Panc1 (cell line): ENCODE results near the gene TRPM4. TPM values are rescaled to one million over a fixed set of nuclear protein-coding genes. Genes with fewer than 3 reads are reported as not detected.

Experiments
- ATAC-seq: fragments of 200-7000 bp; cut with Tn5 transposase; 2 replicates; pipeline ENCODE4 v1.9.1; 2020; ENCODE audit warnings: mild to moderate bottlenecking, moderate library complexity
- BruUV-seq: library from RNA; stranded (reverse); fragments of 400-500 nt; replicated peaks from 2 replicates; lab custom pipeline; 2021; lab: Mats Ljungman, UMichigan
- CTCF ChIA-PET: fragments of 300-600 bp; sonication (Branson Sonifier 250); formaldehyde crosslinking; loops from one replicate; lab custom pipeline; 2022; ENCODE audit warnings: antibody characterized with exemption; lab: Charles Lee
- POLR2A ChIA-PET: fragments of 300-600 bp; sonication (Branson Sonifier 250); formaldehyde crosslinking; loops from one replicate; lab custom pipeline; 2022; ENCODE audit warnings: antibody characterized with exemption; lab: Charles Lee
- DNase-seq: peaks from one replicate; pipeline ENCODE4 v3.0.0-alpha.2; 2010; ENCODE audit warnings: low read depth, low spot score
- H3K27ac ChIP-seq: 2 replicates; pipeline ENCODE4 v1.5.1; 2011; ENCODE audit warnings: mild to moderate bottlenecking, low read length, inconsistent platforms
- H3K27me3 ChIP-seq: fragments of 200-500 bp; sonication (Bioruptor generic); 2 replicates; pipeline ENCODE4 v1.6.0; 2014; ENCODE audit warnings: low read length, inconsistent platforms; ENCODE audit not compliant: control insufficient read depth, insufficient read depth
- H3K36me3 ChIP-seq: fragments of 200-500 bp; sonication (Bioruptor generic); 2 replicates; pipeline ENCODE4 v1.5.1; 2014; ENCODE audit warnings: inconsistent platforms, mild to moderate bottlenecking, low read length, moderate library complexity; ENCODE audit not compliant: control insufficient read depth, insufficient read depth
- H3K4me1 ChIP-seq: 2 replicates; pipeline ENCODE4 v1.5.1; 2011; ENCODE audit warnings: inconsistent platforms, mild to moderate bottlenecking, low read length, moderate library complexity; ENCODE audit not compliant: control insufficient read depth, insufficient read depth
- H3K4me3 ChIP-seq, 2 experiments: 2 replicates each; pipeline ENCODE4 v1.5.1; 2011 to 2012; ENCODE audit warnings: low read depth in 2 of 2, low read length in 2 of 2, mild to moderate bottlenecking in 2 of 2, inconsistent platforms in 1 of 2, moderate library complexity in 1 of 2
- H3K9me3 ChIP-seq: fragments of 200-500 bp; sonication (Bioruptor generic); 2 replicates; pipeline ENCODE4 v1.5.1; 2014; ENCODE audit warnings: low read depth, mild to moderate bottlenecking, inconsistent platforms, low read length, moderate library complexity; ENCODE audit not compliant: control insufficient read depth, insufficient read depth
- POLR2AphosphoS5 ChIP-seq: IDR thresholded peaks from 2 replicates; pipeline ENCODE4 v1.6.1; 2012; ENCODE audit warnings: mild to moderate bottlenecking, low read depth, low read length, moderate library complexity
- SIN3A ChIP-seq: IDR thresholded peaks from 2 replicates; pipeline ENCODE4 v1.6.1; 2012; ENCODE audit warnings: low read depth, mild to moderate bottlenecking, low read length, moderate library complexity, borderline replicate concordance; ENCODE audit not compliant: insufficient read depth
- TCF7L2 ChIP-seq: IDR thresholded peaks from 2 replicates; pipeline ENCODE4 v1.6.1; 2011; ENCODE audit warnings: mild to moderate bottlenecking, low read depth, low read length, inconsistent platforms
- in situ Hi-C: cut with HindIII; loops from 2 replicates; pipeline ENCODE4 v1.10.0; 2016; ENCODE audit warnings: low sequenced_read_pairs, low pct_unique_long_range_greater_than_20kb
- intact Hi-C: fragments of 100-400 bp; cut with micrococcal nuclease; formaldehyde crosslinking; loops from one replicate; pipeline ENCODE4 v1.10.0; 2022; ENCODE audit not compliant: unreplicated experiment
- total RNA-seq: library from RNA; stranded (reverse); gene quantifications from one replicate; pipeline ENCODE4 v1.2.1, GENCODE V29; 2021; ENCODE audit not compliant: unreplicated experiment
- TF ChIP-seq, protein P1 (sequence below), 2 experiments: IDR thresholded peaks; 2 replicates each; pipeline ENCODE4 v1.6.1; 2011 to 2012; ENCODE audit warnings: low read depth in 2 of 2, control low read depth in 1 of 2, low read length in 1 of 2, mild to moderate bottlenecking in 1 of 2, moderate library complexity in 1 of 2; ENCODE audit not compliant: insufficient read depth in 1 of 2
- TF ChIP-seq, protein P2 (sequence below): fragments of 450-650 bp; IDR thresholded peaks from 2 replicates; pipeline ENCODE4 v1.5.1; 2017; ENCODE audit warnings: mild to moderate bottlenecking

The TRPM4 gene
- total RNA-seq, 1 experiment from 2014 or later, result 19.4 TPM

DNA sequence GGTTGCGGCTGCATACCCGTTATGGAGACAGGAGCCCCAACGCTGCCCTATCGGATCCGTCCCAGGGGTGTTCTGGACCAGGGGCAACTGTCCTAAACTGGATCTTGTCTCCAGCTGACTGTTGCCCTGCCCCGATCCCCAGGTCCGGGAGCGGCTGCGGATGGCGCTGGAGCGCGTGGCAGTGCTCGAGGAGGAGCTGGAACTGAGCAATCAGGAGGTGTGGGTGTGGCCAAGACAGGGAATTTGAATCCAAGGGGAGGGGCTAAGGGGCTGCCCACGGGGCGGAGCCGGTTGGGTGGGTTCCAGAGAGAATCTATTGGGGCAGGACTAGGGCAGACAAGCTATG is 28.4 kb upstream of the TRPM4 start:
- Histone ChIP-seq H3K36me3 (no peaks in the 10 kb centered on the region), H3K27me3 (no peaks in the 10 kb centered on the region), H3K9me3 (no peaks in the 10 kb centered on the region), H3K27ac (no peak overlapping the region), H3K4me3 (peak overlapping the region; percentile 39 to 67; a peak in 3 of 4 replicates), H3K4me1 (0 out of 2 replicates have a peak, but pooled peaks cover 3% of the 10 kb centered on the region)
- in situ Hi-C loops, result no loop called here
- ChIA-PET CTCF (no interaction called here), POLR2A (no interaction called here)
- ATAC-seq, result no peak
- no peak for DNase-seq
- BruUV-seq, result TSS peak; percentile 74
- TF ChIP-seq SIN3A (no peak), TCF7L2 (no peak), POLR2AphosphoS5 (no peak)
- TF ChIP-seq, protein P1, sequence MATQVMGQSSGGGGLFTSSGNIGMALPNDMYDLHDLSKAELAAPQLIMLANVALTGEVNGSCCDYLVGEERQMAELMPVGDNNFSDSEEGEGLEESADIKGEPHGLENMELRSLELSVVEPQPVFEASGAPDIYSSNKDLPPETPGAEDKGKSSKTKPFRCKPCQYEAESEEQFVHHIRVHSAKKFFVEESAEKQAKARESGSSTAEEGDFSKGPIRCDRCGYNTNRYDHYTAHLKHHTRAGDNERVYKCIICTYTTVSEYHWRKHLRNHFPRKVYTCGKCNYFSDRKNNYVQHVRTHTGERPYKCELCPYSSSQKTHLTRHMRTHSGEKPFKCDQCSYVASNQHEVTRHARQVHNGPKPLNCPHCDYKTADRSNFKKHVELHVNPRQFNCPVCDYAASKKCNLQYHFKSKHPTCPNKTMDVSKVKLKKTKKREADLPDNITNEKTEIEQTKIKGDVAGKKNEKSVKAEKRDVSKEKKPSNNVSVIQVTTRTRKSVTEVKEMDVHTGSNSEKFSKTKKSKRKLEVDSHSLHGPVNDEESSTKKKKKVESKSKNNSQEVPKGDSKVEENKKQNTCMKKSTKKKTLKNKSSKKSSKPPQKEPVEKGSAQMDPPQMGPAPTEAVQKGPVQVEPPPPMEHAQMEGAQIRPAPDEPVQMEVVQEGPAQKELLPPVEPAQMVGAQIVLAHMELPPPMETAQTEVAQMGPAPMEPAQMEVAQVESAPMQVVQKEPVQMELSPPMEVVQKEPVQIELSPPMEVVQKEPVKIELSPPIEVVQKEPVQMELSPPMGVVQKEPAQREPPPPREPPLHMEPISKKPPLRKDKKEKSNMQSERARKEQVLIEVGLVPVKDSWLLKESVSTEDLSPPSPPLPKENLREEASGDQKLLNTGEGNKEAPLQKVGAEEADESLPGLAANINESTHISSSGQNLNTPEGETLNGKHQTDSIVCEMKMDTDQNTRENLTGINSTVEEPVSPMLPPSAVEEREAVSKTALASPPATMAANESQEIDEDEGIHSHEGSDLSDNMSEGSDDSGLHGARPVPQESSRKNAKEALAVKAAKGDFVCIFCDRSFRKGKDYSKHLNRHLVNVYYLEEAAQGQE (IDR thresholded peaks at IDR 0.05; ENCODE audit: insufficient read depth in 1 of 2, low read depth in 2 of 2, low read length in 1 of 2), result no peak
- TF ChIP-seq, protein P2, sequence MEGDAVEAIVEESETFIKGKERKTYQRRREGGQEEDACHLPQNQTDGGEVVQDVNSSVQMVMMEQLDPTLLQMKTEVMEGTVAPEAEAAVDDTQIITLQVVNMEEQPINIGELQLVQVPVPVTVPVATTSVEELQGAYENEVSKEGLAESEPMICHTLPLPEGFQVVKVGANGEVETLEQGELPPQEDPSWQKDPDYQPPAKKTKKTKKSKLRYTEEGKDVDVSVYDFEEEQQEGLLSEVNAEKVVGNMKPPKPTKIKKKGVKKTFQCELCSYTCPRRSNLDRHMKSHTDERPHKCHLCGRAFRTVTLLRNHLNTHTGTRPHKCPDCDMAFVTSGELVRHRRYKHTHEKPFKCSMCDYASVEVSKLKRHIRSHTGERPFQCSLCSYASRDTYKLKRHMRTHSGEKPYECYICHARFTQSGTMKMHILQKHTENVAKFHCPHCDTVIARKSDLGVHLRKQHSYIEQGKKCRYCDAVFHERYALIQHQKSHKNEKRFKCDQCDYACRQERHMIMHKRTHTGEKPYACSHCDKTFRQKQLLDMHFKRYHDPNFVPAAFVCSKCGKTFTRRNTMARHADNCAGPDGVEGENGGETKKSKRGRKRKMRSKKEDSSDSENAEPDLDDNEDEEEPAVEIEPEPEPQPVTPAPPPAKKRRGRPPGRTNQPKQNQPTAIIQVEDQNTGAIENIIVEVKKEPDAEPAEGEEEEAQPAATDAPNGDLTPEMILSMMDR, result no peak
- intact Hi-C loops, result no loop called here

DNA sequence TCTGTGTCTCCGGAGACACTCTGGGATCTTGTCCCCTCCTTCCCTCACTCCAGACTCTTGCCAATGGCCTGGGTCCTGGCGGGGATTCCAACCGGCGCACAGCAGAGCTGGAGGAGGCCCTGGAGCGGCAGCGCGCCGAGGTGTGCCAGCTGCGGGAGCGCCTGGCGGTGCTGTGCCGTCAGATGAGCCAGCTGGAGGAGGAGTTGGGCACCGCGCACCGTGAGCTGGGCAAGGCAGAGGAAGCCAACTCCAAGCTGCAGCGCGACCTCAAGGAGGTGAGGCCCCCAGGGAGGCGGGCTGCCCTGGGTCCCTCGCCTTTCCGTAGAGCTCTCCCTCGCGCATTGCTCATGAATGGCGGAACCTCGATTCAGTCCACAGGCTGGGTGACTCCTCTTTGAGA is 27.3 kb upstream of the TRPM4 start:
- no peak overlapping the region for H3K4me3 ChIP-seq
- POLR2A ChIA-PET, result no interaction called here
- ATAC-seq, result no peak
- no TSS peak for BruUV-seq
- TF ChIP-seq TCF7L2 (no peak), POLR2AphosphoS5 (no peak), SIN3A (no peak)
- TF ChIP-seq, protein P2, result no peak
- TF ChIP-seq, protein P1 (IDR thresholded peaks at IDR 0.05; ENCODE audit: insufficient read depth in 1 of 2, low read depth in 2 of 2, low read length in 1 of 2), result no peak
- no peaks in the 10 kb centered on the region for H3K36me3 ChIP-seq
- no peaks in the 10 kb centered on the region for H3K27me3 ChIP-seq
- 0 out of 2 replicates have a peak, but pooled peaks cover 3% of the 10 kb centered on the region for H3K4me1 ChIP-seq
- no peaks in the 10 kb centered on the region for H3K9me3 ChIP-seq
- CTCF ChIA-PET, result interaction anchor here (0.7 kb wide), 1 partner anchor 85 kb away, joined by 14 read pairs; no protein-coding TSS in a partner anchor
- intact Hi-C loops, result no loop called here
- no peak overlapping the region for H3K27ac ChIP-seq
- in situ Hi-C loops, result no loop called here
- DNase-seq, result no peak
